DND-41 (cell line): Measurements from ENCODE around the gene MIA.
"Not testable (repeated sequence)": the region's sequence is repeated elsewhere in the genome, so short reads cannot be mapped to it uniquely, and the experiment has no call there.

Experiments
- ATAC-seq: fragments of 200-7000 bp; cut with Tn5 transposase; 3 replicates; pipeline ENCODE4 v1.9.1; 2021; ENCODE audit warnings: low read depth; ENCODE audit not compliant: insufficient read depth
- DNase-seq: peaks from one replicate; pipeline ENCODE4 v3.0.0-alpha.2; 2020
- H2AFZ ChIP-seq: 2 replicates; pipeline ENCODE4 v1.6.0; 2012; ENCODE audit warnings: low read depth, low read length
- H3K27ac ChIP-seq: 2 replicates; pipeline ENCODE4 v1.5.1; 2012; ENCODE audit warnings: low read length, inconsistent platforms
- H3K27me3 ChIP-seq: fragments of 200-600 bp; sonication (generic); 2 replicates; pipeline ENCODE4 v1.6.0; 2012; ENCODE audit warnings: low read length, mild to moderate bottlenecking, inconsistent platforms; ENCODE audit not compliant: insufficient read depth, poor library complexity
- H3K36me3 ChIP-seq: 2 replicates; pipeline ENCODE4 v1.5.1; 2012; ENCODE audit warnings: low read length, inconsistent platforms; ENCODE audit not compliant: insufficient read depth
- H3K4me1 ChIP-seq: 2 replicates; pipeline ENCODE4 v1.5.1; 2012; ENCODE audit warnings: mild to moderate bottlenecking, low read length; ENCODE audit not compliant: insufficient read depth
- H3K4me2 ChIP-seq: 2 replicates; pipeline ENCODE4 v1.6.0; 2012; ENCODE audit warnings: mild to moderate bottlenecking, moderate library complexity, low read length, inconsistent platforms; ENCODE audit not compliant: insufficient read depth
- H3K4me3 ChIP-seq, 2 experiments: fragments of 200-600 bp in 1 of 2; shearing (Covaris generic) in 1 of 2; 2 replicates each; pipeline ENCODE4 v1.5.1; 2012 to 2016; ENCODE audit warnings: inconsistent platforms in 2 of 2, low read length in 2 of 2, mild to moderate bottlenecking in 2 of 2, low read depth in 1 of 2, moderate library complexity in 1 of 2
- H3K79me2 ChIP-seq: 2 replicates; pipeline ENCODE4 v1.6.0; 2012; ENCODE audit warnings: low read length, inconsistent platforms; ENCODE audit not compliant: insufficient read depth
- H3K9ac ChIP-seq: 2 replicates; pipeline ENCODE4 v1.6.0; 2012; ENCODE audit warnings: low read depth, mild to moderate bottlenecking, inconsistent platforms, low read length, moderate library complexity
- H3K9me3 ChIP-seq: 2 replicates; pipeline ENCODE4 v1.5.1; 2012; ENCODE audit warnings: low read length, moderate library complexity, mild to moderate bottlenecking, inconsistent platforms; ENCODE audit not compliant: insufficient read depth, severe bottlenecking
- H4K20me1 ChIP-seq: 2 replicates; pipeline ENCODE4 v1.6.0; 2012; ENCODE audit warnings: low read length; ENCODE audit not compliant: insufficient read depth
- EZH2 ChIP-seq: IDR thresholded peaks from 3 replicates; pipeline ENCODE4 v1.6.1; 2012; ENCODE audit warnings: borderline replicate concordance, low read depth, mild to moderate bottlenecking, moderate library complexity, low read length, inconsistent platforms; ENCODE audit not compliant: severe bottlenecking
- TF ChIP-seq, protein P1 (sequence below): IDR thresholded peaks from 2 replicates; pipeline ENCODE4 v1.5.1; 2012; ENCODE audit warnings: borderline replicate concordance, low read length, moderate library complexity, mild to moderate bottlenecking; ENCODE audit not compliant: poor library complexity, severe bottlenecking; ENCODE audit errors: extremely low read depth

The MIA gene

DNA sequence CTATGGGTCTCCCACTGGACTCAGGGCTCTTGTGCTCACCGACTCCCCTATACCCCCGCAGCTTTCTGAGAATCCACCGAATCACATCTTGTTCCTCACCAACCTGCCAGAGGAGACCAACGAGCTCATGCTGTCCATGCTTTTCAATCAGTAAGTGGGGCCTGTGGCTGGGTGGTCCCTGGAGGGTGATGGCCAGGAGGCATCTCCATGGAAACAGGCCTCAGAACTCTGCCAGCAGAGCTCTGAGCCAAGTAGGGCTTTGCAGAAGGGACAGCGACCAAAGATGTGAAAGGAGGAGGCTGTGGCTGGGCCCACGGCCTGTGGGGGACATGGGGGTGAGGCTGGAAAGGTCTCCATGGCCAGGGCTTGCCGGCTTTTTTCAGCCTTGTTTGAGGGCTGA is 11.8 kb upstream of the MIA start:
- H3K36me3 ChIP-seq: peaks cover 82% of the 10 kb centered on the region
- no peak overlapping the region for H3K4me3 ChIP-seq
- peaks cover 28% of the 10 kb centered on the region; the same call in 1 of the 2 replicates for H3K79me2 ChIP-seq
- no peaks in the 10 kb centered on the region for H3K4me1 ChIP-seq
- H3K27ac ChIP-seq: no peak overlapping the region
- no peak overlapping the region for H3K4me2 ChIP-seq
- H4K20me1 ChIP-seq: peaks cover 64% of the 10 kb centered on the region
- H3K9ac ChIP-seq: no peak overlapping the region
- no peaks in the 10 kb centered on the region for H3K27me3 ChIP-seq
- no peaks in the 10 kb centered on the region for H3K9me3 ChIP-seq
- TF ChIP-seq EZH2: no peak
- TF ChIP-seq, protein P1, sequence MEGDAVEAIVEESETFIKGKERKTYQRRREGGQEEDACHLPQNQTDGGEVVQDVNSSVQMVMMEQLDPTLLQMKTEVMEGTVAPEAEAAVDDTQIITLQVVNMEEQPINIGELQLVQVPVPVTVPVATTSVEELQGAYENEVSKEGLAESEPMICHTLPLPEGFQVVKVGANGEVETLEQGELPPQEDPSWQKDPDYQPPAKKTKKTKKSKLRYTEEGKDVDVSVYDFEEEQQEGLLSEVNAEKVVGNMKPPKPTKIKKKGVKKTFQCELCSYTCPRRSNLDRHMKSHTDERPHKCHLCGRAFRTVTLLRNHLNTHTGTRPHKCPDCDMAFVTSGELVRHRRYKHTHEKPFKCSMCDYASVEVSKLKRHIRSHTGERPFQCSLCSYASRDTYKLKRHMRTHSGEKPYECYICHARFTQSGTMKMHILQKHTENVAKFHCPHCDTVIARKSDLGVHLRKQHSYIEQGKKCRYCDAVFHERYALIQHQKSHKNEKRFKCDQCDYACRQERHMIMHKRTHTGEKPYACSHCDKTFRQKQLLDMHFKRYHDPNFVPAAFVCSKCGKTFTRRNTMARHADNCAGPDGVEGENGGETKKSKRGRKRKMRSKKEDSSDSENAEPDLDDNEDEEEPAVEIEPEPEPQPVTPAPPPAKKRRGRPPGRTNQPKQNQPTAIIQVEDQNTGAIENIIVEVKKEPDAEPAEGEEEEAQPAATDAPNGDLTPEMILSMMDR: no peak
- ATAC-seq: no peak
- no peak for DNase-seq
- H2AFZ ChIP-seq: no peak overlapping the region

DNA sequence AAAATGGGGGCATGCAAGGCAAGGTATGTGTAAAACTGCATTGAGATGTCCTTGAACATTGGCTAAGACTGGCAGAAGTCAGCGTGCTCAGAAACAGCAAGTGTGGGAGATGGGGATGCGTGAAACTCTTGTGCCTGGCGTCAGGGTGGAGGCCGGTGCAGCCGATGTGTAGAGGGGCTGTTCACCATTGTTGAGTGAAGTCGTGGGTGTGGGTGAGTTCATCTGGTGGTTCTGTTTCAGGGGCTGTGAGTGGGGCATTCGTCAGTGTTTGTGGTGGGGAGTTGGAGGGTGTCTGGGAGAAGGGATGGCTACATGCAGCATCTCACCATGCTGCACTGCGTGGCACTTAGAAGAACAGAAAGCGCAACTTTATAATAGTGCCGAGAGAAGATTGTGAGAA is 11.4 kb upstream of the MIA start:
- no peak for ATAC-seq
- no peak overlapping the region for H3K27ac ChIP-seq

DNA sequence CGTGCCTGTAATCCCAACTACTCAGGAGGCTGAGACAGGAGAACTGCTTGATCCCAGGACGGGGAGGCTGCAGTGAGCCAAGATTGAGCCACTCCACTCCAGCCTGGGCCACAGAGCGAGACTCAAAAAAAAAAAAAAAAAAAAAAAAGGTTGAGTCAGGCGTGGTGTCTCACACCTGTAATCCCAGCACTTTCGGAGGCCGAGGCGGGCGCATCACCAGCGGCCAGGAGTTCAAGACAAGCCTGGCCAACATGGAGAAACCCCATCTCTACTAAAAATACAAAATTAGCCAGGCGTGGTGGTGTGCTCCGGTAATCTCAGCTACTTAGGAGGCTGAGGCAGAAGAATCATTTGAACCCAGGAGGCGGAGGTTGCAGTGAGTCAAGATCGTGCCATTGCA is 8.9 kb upstream of the MIA start:
- H3K9ac ChIP-seq, H3K27ac ChIP-seq, H3K4me2 ChIP-seq, H3K27me3 ChIP-seq, H3K4me1 ChIP-seq, H3K4me3 ChIP-seq, ATAC-seq, H3K79me2 ChIP-seq, H3K9me3 ChIP-seq, DNase-seq, H2AFZ ChIP-seq: not testable (repeated sequence)
- Histone ChIP-seq H3K36me3 (peaks cover 54% of the 10 kb centered on the region), H4K20me1 (peaks cover 44% of the 10 kb centered on the region)

More for the DNA sequence above, 11.4 kb upstream of the MIA start:
- H3K27me3 ChIP-seq: no peaks in the 10 kb centered on the region
- no peaks in the 10 kb centered on the region for H3K9me3 ChIP-seq
- H3K4me3 ChIP-seq: no peak overlapping the region
- H3K4me1 ChIP-seq: no peaks in the 10 kb centered on the region
- peaks cover 26% of the 10 kb centered on the region; the same call in 1 of the 2 replicates for H3K79me2 ChIP-seq
- H2AFZ ChIP-seq: no peak overlapping the region
- peaks cover 77% of the 10 kb centered on the region for H3K36me3 ChIP-seq
- TF ChIP-seq, protein P1: no peak
- no peak for TF ChIP-seq EZH2
- peaks cover 62% of the 10 kb centered on the region for H4K20me1 ChIP-seq
- H3K4me2 ChIP-seq: no peak overlapping the region
- no peak overlapping the region for H3K9ac ChIP-seq
- DNase-seq: no peak

DNA sequence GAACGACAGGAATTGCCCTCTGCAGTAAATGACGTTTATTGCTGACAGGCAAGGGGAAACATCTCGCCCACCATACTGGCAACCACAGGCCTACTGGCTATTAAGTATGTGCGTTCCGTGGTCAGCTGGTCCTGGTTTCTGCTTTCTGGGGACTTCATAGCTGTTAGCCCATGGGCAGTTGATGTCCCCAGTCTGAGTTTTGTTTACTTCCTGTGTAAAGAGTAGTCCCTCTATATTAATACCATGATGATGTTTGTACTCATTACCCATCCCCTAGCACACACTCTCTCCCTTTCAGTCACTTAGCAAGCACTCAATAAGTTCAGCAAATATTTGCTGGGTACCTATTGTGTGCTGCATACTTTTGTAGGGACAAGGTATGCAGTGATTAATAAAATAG is 6.5 kb upstream of the MIA start:
- Histone ChIP-seq H3K4me3 (no peak overlapping the region), H3K27me3 (no peaks in the 10 kb centered on the region), H3K79me2 (no peaks in the 10 kb centered on the region), H3K9me3 (no peaks in the 10 kb centered on the region), H2AFZ (no peak overlapping the region), H3K4me2 (no peak overlapping the region), H3K36me3 (peaks cover 29% of the 10 kb centered on the region), H3K27ac (no peak overlapping the region), H3K4me1 (no peaks in the 10 kb centered on the region), H4K20me1 (peaks cover 21% of the 10 kb centered on the region; the same call in 1 of the 2 replicates), H3K9ac (no peak overlapping the region)
- TF ChIP-seq, protein P1: no peak
- no peak for TF ChIP-seq EZH2
- no peak for ATAC-seq
- no peak for DNase-seq

DNA sequence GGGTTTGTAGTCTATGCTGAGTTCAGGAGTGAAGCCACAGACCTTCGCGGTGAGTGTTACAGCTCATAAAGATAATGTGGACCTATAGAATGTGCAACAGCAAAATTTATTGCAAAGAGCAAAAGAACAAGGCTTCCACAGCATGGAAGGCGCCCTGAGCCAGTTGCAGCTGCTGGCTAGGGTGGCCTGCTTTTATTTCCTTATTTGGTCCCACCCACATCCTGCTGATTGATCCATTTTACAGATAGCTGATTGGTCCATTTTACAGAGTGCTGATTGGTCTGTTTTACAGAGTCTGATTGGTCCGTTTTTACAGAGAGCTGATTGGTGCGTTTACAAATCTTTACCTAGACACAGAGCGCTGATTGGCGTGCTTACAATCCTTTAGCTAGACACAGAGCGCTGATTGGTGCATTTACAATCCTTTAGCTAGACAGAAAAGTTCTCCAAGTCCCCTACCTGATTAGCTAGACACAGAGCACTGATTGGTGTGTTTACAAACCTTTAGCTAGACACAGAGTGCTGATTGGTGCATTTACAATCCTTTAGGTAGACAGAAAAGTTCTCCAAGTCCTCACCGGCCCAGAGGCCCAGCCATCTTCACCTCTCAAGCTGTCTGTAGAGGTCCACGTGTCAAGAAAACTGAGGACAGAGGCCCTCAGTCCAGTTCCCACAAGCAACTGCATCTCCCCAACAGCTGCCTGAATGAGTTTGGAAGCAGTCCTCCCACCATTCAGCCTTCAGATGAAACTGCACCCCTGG is 4.0 kb upstream of the MIA start:
- DNase-seq: peak; percentile 60
- H3K9ac ChIP-seq, H3K27me3 ChIP-seq, H3K4me3 ChIP-seq, H2AFZ ChIP-seq, H3K79me2 ChIP-seq, H3K27ac ChIP-seq, H3K4me2 ChIP-seq, H4K20me1 ChIP-seq, H3K9me3 ChIP-seq, H3K4me1 ChIP-seq, H3K36me3 ChIP-seq: not testable (repeated sequence)
- peak; percentile 66 for ATAC-seq
